Brain microvascular endothelial cell (primary cell): ENCODE data around the gene VPS37C.

Experiments
- DNase-seq: peaks from one replicate; pipeline ENCODE4 v3.0.0-alpha.2; 2020
- H3K27ac ChIP-seq: fragments of 250-450 bp; sonication (Bioruptor Pico); 2 replicates; pipeline ENCODE4 v1.5.1; 2020; ENCODE audit warnings: mild to moderate bottlenecking, moderate library complexity
- H3K27me3 ChIP-seq: fragments of 250-450 bp; sonication (Bioruptor Pico); replicated peaks from 2 replicates; pipeline ENCODE4 v1.5.1; 2020; ENCODE audit warnings: mild to moderate bottlenecking
- H3K36me3 ChIP-seq: fragments of 250-450 bp; sonication (Bioruptor Pico); replicated peaks from 2 replicates; pipeline ENCODE4 v1.5.1; 2020; ENCODE audit warnings: mild to moderate bottlenecking
- H3K4me3 ChIP-seq: 2 replicates; pipeline ENCODE4 v1.5.1; 2011; ENCODE audit warnings: low read depth, mild to moderate bottlenecking, control low read depth, low read length, moderate library complexity
- in situ Hi-C: cut with HindIII; loops from 2 replicates; pipeline ENCODE4 v1.10.0; 2017; ENCODE audit warnings: low sequenced_read_pairs, low pct_ligation_motif_present
- TF ChIP-seq, protein P1 (sequence below): IDR thresholded peaks from 2 replicates; pipeline ENCODE4 v1.5.1; 2011; ENCODE audit warnings: low read depth, mild to moderate bottlenecking, moderate library complexity, low read length, control low read depth, inconsistent platforms; ENCODE audit errors: missing control alignments

The VPS37C gene

DNA sequence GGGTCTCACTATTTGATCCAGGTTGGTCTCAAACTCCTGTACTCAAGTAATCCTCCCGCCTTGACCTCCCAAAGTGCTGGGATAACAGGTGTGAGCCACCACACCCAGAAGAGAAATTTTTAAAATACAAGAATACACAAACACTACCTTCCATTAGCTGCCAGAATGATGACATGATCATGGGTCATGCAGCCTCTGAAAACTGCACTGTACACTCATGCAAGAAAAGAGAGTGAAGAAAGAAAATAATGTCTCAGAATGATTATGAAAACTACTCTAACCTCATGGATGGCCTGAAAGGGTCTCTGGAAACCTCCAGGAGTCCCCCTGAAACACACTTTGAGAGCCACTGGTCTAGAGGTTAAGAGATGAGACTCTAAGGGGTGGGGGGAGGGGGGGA is 18.8 kb downstream of the VPS37C start:
- TF ChIP-seq, protein P1, sequence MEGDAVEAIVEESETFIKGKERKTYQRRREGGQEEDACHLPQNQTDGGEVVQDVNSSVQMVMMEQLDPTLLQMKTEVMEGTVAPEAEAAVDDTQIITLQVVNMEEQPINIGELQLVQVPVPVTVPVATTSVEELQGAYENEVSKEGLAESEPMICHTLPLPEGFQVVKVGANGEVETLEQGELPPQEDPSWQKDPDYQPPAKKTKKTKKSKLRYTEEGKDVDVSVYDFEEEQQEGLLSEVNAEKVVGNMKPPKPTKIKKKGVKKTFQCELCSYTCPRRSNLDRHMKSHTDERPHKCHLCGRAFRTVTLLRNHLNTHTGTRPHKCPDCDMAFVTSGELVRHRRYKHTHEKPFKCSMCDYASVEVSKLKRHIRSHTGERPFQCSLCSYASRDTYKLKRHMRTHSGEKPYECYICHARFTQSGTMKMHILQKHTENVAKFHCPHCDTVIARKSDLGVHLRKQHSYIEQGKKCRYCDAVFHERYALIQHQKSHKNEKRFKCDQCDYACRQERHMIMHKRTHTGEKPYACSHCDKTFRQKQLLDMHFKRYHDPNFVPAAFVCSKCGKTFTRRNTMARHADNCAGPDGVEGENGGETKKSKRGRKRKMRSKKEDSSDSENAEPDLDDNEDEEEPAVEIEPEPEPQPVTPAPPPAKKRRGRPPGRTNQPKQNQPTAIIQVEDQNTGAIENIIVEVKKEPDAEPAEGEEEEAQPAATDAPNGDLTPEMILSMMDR, result no peak
- H3K4me3 ChIP-seq, result no peak overlapping the region
- in situ Hi-C loops, result no loop called here
- H3K36me3 ChIP-seq, result no peaks in the 10 kb centered on the region
- no peak for DNase-seq
- H3K27me3 ChIP-seq, result no peaks in the 10 kb centered on the region
- H3K27ac ChIP-seq, result no peak overlapping the region

DNA sequence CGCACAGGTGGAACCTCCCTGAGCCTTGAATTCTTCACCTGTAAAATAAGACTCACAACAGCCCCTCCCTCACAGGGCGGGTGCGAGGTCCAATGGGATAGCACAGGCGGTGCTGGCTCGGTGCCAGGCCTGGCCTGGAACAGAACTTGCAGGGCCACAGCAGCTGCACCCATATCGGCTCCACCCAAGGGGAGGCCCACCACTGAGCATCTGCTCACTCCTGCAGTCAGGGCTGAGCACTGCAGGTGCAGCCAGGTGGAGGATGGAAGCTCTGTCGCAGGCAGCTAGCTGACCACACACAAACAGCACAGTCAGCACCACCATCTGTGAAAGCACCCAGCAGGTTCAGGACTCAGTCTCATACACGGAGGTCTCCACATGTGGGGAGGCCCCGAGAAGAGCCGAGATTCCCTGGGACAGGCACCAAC is 19.6 kb downstream of the VPS37C start:
- Histone ChIP-seq H3K27ac (no peak overlapping the region), H3K4me3 (no peak overlapping the region), H3K36me3 (no peaks in the 10 kb centered on the region), H3K27me3 (no peaks in the 10 kb centered on the region)
- TF ChIP-seq, protein P1, result no peak
- in situ Hi-C loops, result no loop called here
- DNase-seq, result no peak

DNA sequence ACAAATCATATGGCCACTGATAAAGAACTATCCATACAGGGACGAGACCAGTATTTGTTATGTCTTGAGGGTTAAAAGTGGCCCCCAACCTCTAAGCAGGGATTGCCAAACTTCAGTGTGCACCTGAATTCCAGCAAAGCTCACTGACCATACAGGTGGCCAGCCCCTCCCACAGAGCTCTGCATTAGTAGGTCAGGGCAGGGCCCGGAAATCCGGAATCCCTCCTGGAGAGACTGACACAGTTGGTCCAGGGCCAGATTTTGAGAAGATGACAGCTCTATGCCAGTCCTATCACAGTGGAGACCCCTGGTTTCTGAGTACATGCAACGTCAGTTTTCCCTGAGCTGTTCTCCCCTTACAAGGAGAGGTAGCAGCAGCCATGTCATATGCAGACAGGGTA is 20.8 kb downstream of the VPS37C start:
- in situ Hi-C loops, result no loop called here
- H3K4me3 ChIP-seq, result no peak overlapping the region
- H3K36me3 ChIP-seq, result no peaks in the 10 kb centered on the region
- TF ChIP-seq, protein P1, result no peak
- no peak overlapping the region for H3K27ac ChIP-seq
- H3K27me3 ChIP-seq, result no peaks in the 10 kb centered on the region
- DNase-seq, result no peak

DNA sequence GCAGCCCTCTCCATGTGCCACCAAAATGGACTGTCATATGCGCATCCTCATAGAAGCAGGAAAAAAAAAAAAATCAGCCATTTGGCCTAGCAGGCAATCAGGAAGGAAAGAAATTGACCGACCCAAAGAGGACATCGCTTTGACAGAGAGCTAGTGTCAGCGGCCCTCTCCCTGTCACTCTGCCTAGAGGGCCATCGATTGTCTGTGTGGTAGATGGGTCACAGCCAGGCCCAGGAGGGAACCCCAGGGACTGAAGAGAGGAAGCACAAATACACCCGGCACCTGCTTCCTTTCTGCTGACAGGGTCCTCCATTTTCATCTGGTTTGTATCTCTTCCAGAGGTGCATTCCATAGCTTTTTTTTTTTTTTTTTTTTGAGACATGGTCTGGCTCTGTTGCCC is 21.8 kb downstream of the VPS37C start:
- H3K27me3 ChIP-seq, result no peaks in the 10 kb centered on the region
- no peak overlapping the region for H3K4me3 ChIP-seq
- no peaks in the 10 kb centered on the region for H3K36me3 ChIP-seq
- no peak overlapping the region for H3K27ac ChIP-seq
- TF ChIP-seq, protein P1, result no peak
- in situ Hi-C loops, result no loop called here
- DNase-seq, result no peak

DNA sequence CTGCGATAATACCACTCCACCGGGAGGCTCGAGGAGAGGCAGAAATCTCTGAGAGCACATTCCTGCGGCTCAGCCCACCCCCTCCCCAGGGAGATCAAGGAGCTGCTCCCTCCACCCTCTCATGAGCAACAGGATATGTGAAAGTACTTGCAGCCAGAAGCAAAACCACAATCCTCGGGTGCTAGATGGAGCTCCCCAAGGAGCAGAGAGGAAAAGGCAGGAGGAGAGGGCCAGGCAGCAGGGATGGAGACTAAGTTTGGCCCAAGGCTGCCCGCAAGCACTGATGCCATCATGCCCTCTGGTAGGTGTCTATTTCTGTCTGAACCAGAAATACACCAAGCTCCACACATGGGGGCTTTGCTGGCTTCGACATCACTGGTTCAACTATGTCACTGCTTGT is 22.3 kb downstream of the VPS37C start:
- H3K4me3 ChIP-seq, result no peak overlapping the region
- no peaks in the 10 kb centered on the region for H3K27me3 ChIP-seq
- in situ Hi-C loops, result no loop called here
- peak; percentile 90 for DNase-seq
- no peak overlapping the region for H3K27ac ChIP-seq
- peaks cover 2% of the 10 kb centered on the region for H3K36me3 ChIP-seq
- TF ChIP-seq, protein P1, result no peak

DNA sequence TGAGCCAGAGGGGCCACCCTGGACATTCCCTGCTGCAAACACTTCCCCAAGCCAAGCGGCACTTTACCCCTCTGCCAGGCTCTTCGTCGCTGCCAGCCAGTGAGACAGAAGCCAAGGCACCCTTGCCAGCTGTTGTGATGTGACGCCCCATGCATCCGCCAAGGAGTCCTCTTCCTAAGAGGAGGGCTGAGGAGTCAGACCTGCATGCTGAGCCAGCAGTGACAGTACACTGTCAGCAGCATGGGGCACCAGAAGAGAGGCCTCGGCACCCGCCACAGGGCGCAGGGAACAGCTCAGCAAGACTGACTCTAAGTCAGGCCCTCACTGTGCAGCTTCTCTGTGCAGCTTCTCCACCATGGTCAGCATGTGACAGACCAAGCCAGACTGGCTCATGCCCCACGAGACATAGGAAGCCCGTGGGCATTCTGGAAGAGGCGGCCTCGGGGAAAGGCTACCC is 26.4 kb downstream of the VPS37C start:
- in situ Hi-C loops, result no loop called here
- Histone ChIP-seq H3K27ac (no peak overlapping the region), H3K27me3 (no peaks in the 10 kb centered on the region), H3K4me3 (no peak overlapping the region), H3K36me3 (peaks cover 3% of the 10 kb centered on the region)
- DNase-seq, result no peak
- TF ChIP-seq, protein P1, result no peak
